ENCODE data around the gene SSTR5. TPM values are rescaled to one million over a fixed set of nuclear protein-coding genes. Genes with fewer than 3 reads are reported as not detected.
A peak's percentile ranks its signal among the peaks of the same experiment; 100 is the strongest.

Gene SSTR5
- total and polyA plus RNA-seq, 4 donors = not detected

GRCh38 chr16:1078579-1079021, 6.1 kb downstream of the SSTR5 start:
- Histone ChIP-seq H3K9ac (ENCODE audit: low read depth in 1 of 2, low read length in 2 of 2) (no peak overlapping the region), H3K27me3 (ENCODE audit: control insufficient read depth in 4 of 4, insufficient read depth in 4 of 4, low read length in 3 of 4) (peaks cover 0 to 17% (median 0%) of the 10 kb centered on the region in 4 donors), H3K36me3 (ENCODE audit: control insufficient read depth in 4 of 4, insufficient read depth in 3 of 4, low read depth in 1 of 4, low read length in 3 of 4) (no peaks in the 10 kb centered on the region), H3K9me3 (ENCODE audit: control insufficient read depth in 4 of 4, low read length in 3 of 4) (no peaks in the 10 kb centered on the region), H3K27ac (ENCODE audit: low read depth in 1 of 2, low read length in 2 of 2) (peak overlapping the region in 1 of 2 donors; percentile 7), H3K4me3 (ENCODE audit: low read depth in 1 of 3, low read length in 3 of 3) (no peak overlapping the region), H3K4me1 (ENCODE audit: control insufficient read depth in 4 of 4, insufficient read depth in 4 of 4, low read length in 3 of 4) (peaks cover 23 to 53% (median 34%) of the 10 kb centered on the region in 4 donors)
- 34% methylated on average over 28 of the region's 28 CpGs for WGBS
- TF ChIP-seq RXRA (IDR thresholded peaks at IDR 0.05) (peak in 1 of 2 donors; percentile 53), FOXA1 (IDR thresholded peaks at IDR 0.05) (peak; percentile 84), ZBTB33 (IDR thresholded peaks at IDR 0.05) (no peak), YY1 (IDR thresholded peaks at IDR 0.05) (no peak), EGR1 (IDR thresholded peaks at IDR 0.05; ENCODE audit: low read depth in 2 of 2) (no peak), GABPA (IDR thresholded peaks at IDR 0.05 in 1 of 2, conservative IDR thresholded peaks at IDR 0.05 in 1 of 2) (peak in 1 of 2 donors; percentile 38), REST (IDR thresholded peaks at IDR 0.05) (no peak), SP1 (IDR thresholded peaks at IDR 0.05) (no peak), MAX (IDR thresholded peaks at IDR 0.05) (no peak), NR2F2 (IDR thresholded peaks at IDR 0.05) (no peak), FOXA2 (IDR thresholded peaks at IDR 0.05) (peak; percentile 77), TAF1 (conservative IDR thresholded peaks at IDR 0.05) (no peak), RAD21 (IDR thresholded peaks at IDR 0.05) (no peak), JUND (IDR thresholded peaks at IDR 0.05) (peak; percentile 64 to 93), HNF4G (IDR thresholded peaks at IDR 0.05) (no peak), ATF3 (IDR thresholded peaks at IDR 0.05) (no peak), HNF4A (conservative IDR thresholded peaks at IDR 0.05) (peak in 1 of 2 donors; percentile 24)
- TF ChIP-seq, protein P1, sequence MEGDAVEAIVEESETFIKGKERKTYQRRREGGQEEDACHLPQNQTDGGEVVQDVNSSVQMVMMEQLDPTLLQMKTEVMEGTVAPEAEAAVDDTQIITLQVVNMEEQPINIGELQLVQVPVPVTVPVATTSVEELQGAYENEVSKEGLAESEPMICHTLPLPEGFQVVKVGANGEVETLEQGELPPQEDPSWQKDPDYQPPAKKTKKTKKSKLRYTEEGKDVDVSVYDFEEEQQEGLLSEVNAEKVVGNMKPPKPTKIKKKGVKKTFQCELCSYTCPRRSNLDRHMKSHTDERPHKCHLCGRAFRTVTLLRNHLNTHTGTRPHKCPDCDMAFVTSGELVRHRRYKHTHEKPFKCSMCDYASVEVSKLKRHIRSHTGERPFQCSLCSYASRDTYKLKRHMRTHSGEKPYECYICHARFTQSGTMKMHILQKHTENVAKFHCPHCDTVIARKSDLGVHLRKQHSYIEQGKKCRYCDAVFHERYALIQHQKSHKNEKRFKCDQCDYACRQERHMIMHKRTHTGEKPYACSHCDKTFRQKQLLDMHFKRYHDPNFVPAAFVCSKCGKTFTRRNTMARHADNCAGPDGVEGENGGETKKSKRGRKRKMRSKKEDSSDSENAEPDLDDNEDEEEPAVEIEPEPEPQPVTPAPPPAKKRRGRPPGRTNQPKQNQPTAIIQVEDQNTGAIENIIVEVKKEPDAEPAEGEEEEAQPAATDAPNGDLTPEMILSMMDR (IDR thresholded peaks at IDR 0.05; ENCODE audit: low read depth, low read length, missing input control) = no peak
- DNase-seq (ENCODE audit: low spot score) = no peak

Data from liver (tissue), 9 donors.